Adrenal gland (tissue), 5 donors: Measurements from ENCODE around the gene ZNF91.
"Not testable (repeated sequence)": the region's sequence is repeated elsewhere in the genome, so short reads cannot be mapped to it uniquely, and the experiment has no call there.

Source experiments
- CTCF ChIP-seq, 6 experiments: fragments of 450-650 bp in 4 of 6; fragments of 200-600 bp in 2 of 6; sonication (generic) in 1 of 6; IDR thresholded peaks; 1 replicate in 5 of 6; 2 replicates in 1 of 6; pipeline versions ENCODE4 v1.5.1 to v1.8.0; 2016 to 2021; ENCODE audit warnings: antibody characterized with exemption in 6 of 6, mild to moderate bottlenecking in 2 of 6, moderate library complexity in 1 of 6
- POLR2A ChIP-seq, 2 donors: fragments of 450-650 bp; IDR thresholded peaks; one replicate each; pipeline ENCODE4 v1.6.1; 2017; ENCODE audit warnings: antibody characterized with exemption in 2 of 2, mild to moderate bottlenecking in 2 of 2, moderate library complexity in 1 of 2
- donor health status: DM: no; HTN: no; CAD: no.

GRCh38 chr19:23361843-23362242 is 33.4 kb downstream of the ZNF91 start:
- TF ChIP-seq CTCF, POLR2A (IDR thresholded peaks at IDR 0.05): not testable (repeated sequence)
